Neutrophil (primary cell): Measurements from ENCODE around the gene ESYT3.
"Not testable (repeated sequence)": the region's sequence is repeated elsewhere in the genome, so short reads cannot be mapped to it uniquely, and the experiment has no call there.

Experiments used
- H3K27ac ChIP-seq: fragments of 200-600 bp; sonication (generic); 2 replicates; pipeline ENCODE4 v1.5.1; 2016; ENCODE audit warnings: mild to moderate bottlenecking, moderate library complexity
- H3K27me3 ChIP-seq: fragments of 200-600 bp; sonication (generic); 2 replicates; pipeline ENCODE4 v1.6.0; 2016; ENCODE audit warnings: mild to moderate bottlenecking
- H3K36me3 ChIP-seq: fragments of 200-600 bp; sonication (generic); 2 replicates; pipeline ENCODE4 v1.5.1; 2017
- H3K4me1 ChIP-seq, 2 experiments: fragments of 200-600 bp in 1 of 2; sonication (generic) in 1 of 2; 1 replicate in 1 of 2; 2 replicates in 1 of 2; pipeline versions ENCODE4 v1.5.1 to v1.6.1; 2013 to 2016; ENCODE audit warnings: low read depth in 1 of 2, low read length in 1 of 2, mild to moderate bottlenecking in 1 of 2, moderate library complexity in 1 of 2; ENCODE audit not compliant: control insufficient read depth in 1 of 2, insufficient read depth in 1 of 2
- H3K4me3 ChIP-seq, 2 experiments: fragments of 200-600 bp in 1 of 2; sonication (generic) in 1 of 2; 1 replicate in 1 of 2; 2 replicates in 1 of 2; pipeline ENCODE4 v1.5.1; 2013 to 2016; ENCODE audit warnings: low read depth in 1 of 2, low read length in 1 of 2, mild to moderate bottlenecking in 1 of 2, moderate library complexity in 1 of 2
- H3K9me3 ChIP-seq: fragments of 200-600 bp; sonication (generic); 2 replicates; pipeline ENCODE4 v1.5.1; 2016
- CTCF ChIP-seq: fragments of 200-600 bp; sonication (generic); IDR thresholded peaks from 2 replicates; pipeline ENCODE4 v1.5.1; 2016; ENCODE audit warnings: antibody characterized with exemption

The ESYT3 gene

GRCh38 chr3:138412821-138413551 lies 21.4 kb upstream of the ESYT3 start:
- no peak overlapping the region for H3K4me3 ChIP-seq
- peaks cover 68% of the 10 kb centered on the region for H3K27me3 ChIP-seq
- no peaks in the 10 kb centered on the region for H3K36me3 ChIP-seq
- H3K4me1 ChIP-seq: no peaks in the 10 kb centered on the region
- TF ChIP-seq CTCF: no peak
- H3K9me3 ChIP-seq: no peaks in the 10 kb centered on the region
- H3K27ac ChIP-seq: no peak overlapping the region

- not testable (repeated sequence) for H3K9me3 ChIP-seq, H3K36me3 ChIP-seq, H3K4me3 ChIP-seq, H3K27ac ChIP-seq, H3K4me1 ChIP-seq
- H3K27me3 ChIP-seq: peaks cover 48% of the 10 kb centered on the region
These were observed 18.2 kb upstream of the ESYT3 start for GRCh38 chr3:138416236-138416635.

GRCh38 chr3:138417559-138417982 lies 16.8 kb upstream of the ESYT3 start:
- Histone ChIP-seq H3K36me3 (no peaks in the 10 kb centered on the region), H3K27ac (no peak overlapping the region), H3K27me3 (peaks cover 48% of the 10 kb centered on the region), H3K9me3 (no peaks in the 10 kb centered on the region), H3K4me3 (no peak overlapping the region), H3K4me1 (no peaks in the 10 kb centered on the region)
- peak; percentile 57 for TF ChIP-seq CTCF

- TF ChIP-seq CTCF: no peak
- Histone ChIP-seq H3K9me3 (no peaks in the 10 kb centered on the region), H3K4me3 (no peak overlapping the region), H3K36me3 (no peaks in the 10 kb centered on the region), H3K27ac (no peak overlapping the region), H3K27me3 (peaks cover 41% of the 10 kb centered on the region), H3K4me1 (no peaks in the 10 kb centered on the region)
These were observed 15.7 kb upstream of the ESYT3 start for GRCh38 chr3:138418601-138419206.

DNA sequence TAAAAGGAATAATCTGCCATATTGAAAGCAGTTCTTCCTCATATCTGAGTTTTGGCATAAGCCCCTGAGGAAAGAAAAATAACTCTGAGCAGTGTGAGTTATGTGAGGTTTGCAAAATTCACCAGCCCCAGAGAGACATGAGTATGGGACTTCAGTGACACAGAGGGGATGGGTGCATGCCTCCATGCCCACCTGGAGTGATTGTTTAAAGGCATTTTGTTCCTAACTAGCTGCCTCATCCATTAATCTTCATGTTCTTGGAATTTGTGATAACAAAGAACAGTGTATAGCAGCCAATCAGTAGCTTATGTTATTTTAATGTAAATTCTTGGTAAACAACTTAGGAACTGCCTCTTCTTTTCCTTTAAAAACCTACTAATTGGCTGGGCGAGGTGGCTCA lies 11.1 kb upstream of the ESYT3 start:
- Histone ChIP-seq H3K27me3 (peaks cover 4% of the 10 kb centered on the region), H3K9me3 (no peaks in the 10 kb centered on the region), H3K4me1 (no peaks in the 10 kb centered on the region), H3K4me3 (no peak overlapping the region), H3K36me3 (no peaks in the 10 kb centered on the region), H3K27ac (no peak overlapping the region)
- no peak for TF ChIP-seq CTCF

GRCh38 chr3:138424323-138424722 lies 10.1 kb upstream of the ESYT3 start:
- H3K9me3 ChIP-seq: no peaks in the 10 kb centered on the region
- no peak overlapping the region for H3K27ac ChIP-seq
- peaks cover 9% of the 10 kb centered on the region for H3K27me3 ChIP-seq
- TF ChIP-seq CTCF: no peak
- H3K4me1 ChIP-seq: no peaks in the 10 kb centered on the region
- H3K36me3 ChIP-seq: no peaks in the 10 kb centered on the region
- no peak overlapping the region for H3K4me3 ChIP-seq
